ENCODE data around the gene RASEF. TPM values are rescaled to one million over a fixed set of nuclear protein-coding genes. Genes with fewer than 3 reads are reported as not detected.
A peak's percentile ranks its signal among the peaks of the same experiment; 100 is the strongest.

RASEF gene
- total and polyA plus RNA-seq, 2 of the 4 experiments (the other 2 are of a cell fraction) = under 0.01 to 0.05 TPM

DNA sequence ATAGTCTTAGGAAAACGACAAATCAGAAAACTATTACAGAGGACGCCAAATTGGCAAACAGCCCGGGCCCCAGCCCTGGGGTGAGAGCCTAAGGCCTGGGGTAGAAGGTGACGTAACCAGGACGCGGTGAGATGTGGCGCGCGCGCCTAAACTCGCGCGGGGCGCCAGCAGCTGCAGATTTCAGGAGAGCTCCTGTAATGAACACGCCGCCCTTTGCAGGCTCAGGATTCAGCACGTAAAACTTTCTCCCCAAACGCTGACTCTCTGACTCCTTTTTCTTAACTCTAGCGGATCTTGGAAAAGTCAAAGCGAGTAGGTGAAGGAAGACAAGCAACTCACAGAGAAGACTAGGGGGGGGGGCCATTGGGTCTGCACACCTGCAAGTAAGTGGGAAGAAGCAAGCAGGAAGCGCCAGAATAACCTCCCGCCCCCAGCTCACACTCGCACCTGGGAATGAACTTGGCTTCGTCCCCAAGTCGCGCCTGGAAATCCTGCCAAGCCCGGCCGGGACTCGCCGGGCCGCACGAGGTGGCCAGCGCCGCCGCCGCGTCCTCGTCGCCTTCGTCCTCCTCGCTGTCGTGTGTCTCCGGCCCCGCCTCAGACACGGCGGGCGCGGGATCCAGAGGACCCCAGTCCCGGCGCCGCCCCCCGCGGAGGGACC is 822 bp downstream of the RASEF start:
- WGBS, 2 experiments (ENCODE audit: extremely low coverage in 2 of 2, insufficient read length in 1 of 2) = 0% methylated on average over 5 of the region's 53 CpGs; no CpG with 5 or more reads in 1 of the 2 experiments
- no peaks in the 10 kb centered on the region for H3K79me1 ChIP-seq (ENCODE audit: low read depth in 1 of 2, low read length in 2 of 2)
- BruUV-seq (replicated peaks) = no TSS peak
- no peak overlapping the region for H2BK20ac ChIP-seq (ENCODE audit: low read depth, low read length)
- H2BK5ac ChIP-seq (ENCODE audit: low read depth, low read length, poor library complexity, severe bottlenecking) = no peak overlapping the region
- in situ Hi-C loops (cut with MboI; ENCODE audit: low sequenced_read_pairs) (no loop called here), dilution Hi-C loops (cut with HindIII; ENCODE audit: low sequenced_read_pairs, unreplicated experiment) (no loop called here), intact Hi-C loops (cut with micrococcal nuclease) (no loop called here)
- H3K27ac ChIP-seq (ENCODE audit: insufficient read depth, low read length) = no peak overlapping the region
- H3K4me1 ChIP-seq (ENCODE audit: control insufficient read depth, insufficient read depth, low read length) = no peaks in the 10 kb centered on the region
- H3K27me3 ChIP-seq (ENCODE audit: control insufficient read depth, insufficient read depth, low read length) = peaks cover 33% of the 10 kb centered on the region
- H3K4ac ChIP-seq (ENCODE audit: low read depth, low read length) = no peak overlapping the region
- no peak overlapping the region for H3K14ac ChIP-seq (replicated peaks; ENCODE audit: low read depth, low read length)
- H4K8ac ChIP-seq (ENCODE audit: low read depth in 2 of 2, low read length in 2 of 2) = no peak overlapping the region
- H2BK120ac ChIP-seq (ENCODE audit: low read depth, low read length) = no peak overlapping the region
- H3K9me3 ChIP-seq (ENCODE audit: control insufficient read depth, insufficient read depth, low read length) = no peaks in the 10 kb centered on the region
- no peaks in the 10 kb centered on the region for H3K36me3 ChIP-seq (ENCODE audit: control insufficient read depth, insufficient read depth, low read length)
- peak overlapping the region; percentile 79 for H3K4me2 ChIP-seq (ENCODE audit: low read depth, low read length)
- no peak overlapping the region for H4K5ac ChIP-seq (ENCODE audit: low read depth, low read length)
- H2AFZ ChIP-seq (replicated peaks; ENCODE audit: low read length, poor library complexity) = peak overlapping the region; percentile 78
- no peak overlapping the region for H2AK5ac ChIP-seq (ENCODE audit: low read depth, low read length)
- no peak overlapping the region for H3K56ac ChIP-seq (ENCODE audit: extremely low read depth, insufficient read depth, low read length)
- H2BK15ac ChIP-seq (ENCODE audit: low read depth, low read length) = no peak overlapping the region
- no peak for TF ChIP-seq RAD21 (IDR thresholded peaks at IDR 0.05; ENCODE audit: low read length)
- no peak for TF ChIP-seq NFE2L2 (IDR thresholded peaks at IDR 0.05; ENCODE audit: low read depth, low read length)
- TF ChIP-seq, protein P1, sequence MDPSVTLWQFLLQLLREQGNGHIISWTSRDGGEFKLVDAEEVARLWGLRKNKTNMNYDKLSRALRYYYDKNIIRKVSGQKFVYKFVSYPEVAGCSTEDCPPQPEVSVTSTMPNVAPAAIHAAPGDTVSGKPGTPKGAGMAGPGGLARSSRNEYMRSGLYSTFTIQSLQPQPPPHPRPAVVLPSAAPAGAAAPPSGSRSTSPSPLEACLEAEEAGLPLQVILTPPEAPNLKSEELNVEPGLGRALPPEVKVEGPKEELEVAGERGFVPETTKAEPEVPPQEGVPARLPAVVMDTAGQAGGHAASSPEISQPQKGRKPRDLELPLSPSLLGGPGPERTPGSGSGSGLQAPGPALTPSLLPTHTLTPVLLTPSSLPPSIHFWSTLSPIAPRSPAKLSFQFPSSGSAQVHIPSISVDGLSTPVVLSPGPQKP (IDR thresholded peaks at IDR 0.05; ENCODE audit: borderline replicate concordance, low read depth, low read length) = no peak
- TF ChIP-seq MXI1 (IDR thresholded peaks at IDR 0.05; ENCODE audit: borderline replicate concordance, low read depth, low read length) = no peak
- no peak for TF ChIP-seq CEBPB (IDR thresholded peaks at IDR 0.05; ENCODE audit: low read depth, low read length)
- TF ChIP-seq SMC3 (IDR thresholded peaks at IDR 0.05; ENCODE audit: low read depth, low read length) = no peak
- no peak for TF ChIP-seq CHD1 (IDR thresholded peaks at IDR 0.05; ENCODE audit: low read depth, low read length)
- TF ChIP-seq MAFK (IDR thresholded peaks at IDR 0.05; ENCODE audit: low read depth, low read length) = no peak
- no peak for TF ChIP-seq MAZ (IDR thresholded peaks at IDR 0.05; ENCODE audit: borderline replicate concordance, low read depth, low read length)
- TF ChIP-seq RCOR1 (IDR thresholded peaks at IDR 0.05; ENCODE audit: insufficient replicate concordance, low read length) = no peak
- TF ChIP-seq FOS (IDR thresholded peaks at IDR 0.05; ENCODE audit: low read depth, low read length) = no peak
- no peak for TF ChIP-seq RFX5 (IDR thresholded peaks at IDR 0.05; ENCODE audit: low read depth, low read length)
- TF ChIP-seq POLR2A (IDR thresholded peaks at IDR 0.05; ENCODE audit: low read depth, low read length) = no peak
- POLR2A ChIA-PET (ENCODE audit: unreplicated experiment) = no interaction called here
- peak overlapping the region; percentile 40; the same call in 1 of the 2 replicates for H3K4me3 ChIP-seq (ENCODE audit: insufficient read depth, low read depth, low read length)
- ATAC-seq (ENCODE audit: low read depth) (peak; percentile 16), DNase-seq (peak; percentile 18)
- CTCF ChIA-PET = no interaction called here
- no peaks in the 10 kb centered on the region for H3K9me1 ChIP-seq (ENCODE audit: insufficient read depth, low read length)
- H4K20me1 ChIP-seq (ENCODE audit: insufficient read depth, low read length) = no peaks in the 10 kb centered on the region; the same call in 1 of the 2 replicates
- no peak overlapping the region for H3K9ac ChIP-seq (ENCODE audit: low read depth, low read length)
- H3K23ac ChIP-seq (ENCODE audit: low read depth, low read length) = no peak overlapping the region
- no peak overlapping the region for H4K91ac ChIP-seq (ENCODE audit: insufficient read depth, low read depth, low read length)
- H2AK9ac ChIP-seq (replicated peaks; ENCODE audit: low read depth, low read length, poor library complexity) = no peak overlapping the region
- no peak overlapping the region for H3K18ac ChIP-seq (ENCODE audit: low read depth, low read length)
